ENCODE data around the gene AUNIP.

AUNIP gene

GRCh38 chr1:25858906-25859789 is at the start of gene AUNIP:
Gene AUNIP, minus strand, starts transcription at chr1:25859457. Its CDS starts 100 bp downstream, at chr1:25859357.
- no peaks in the 10 kb centered on the region for H3K9me3 Mint-ChIP-seq
- H3K27ac Mint-ChIP-seq: peak within 1 kb of the TSS; percentile 89
- H3K36me3 Mint-ChIP-seq: peaks cover 9% of the 10 kb centered on the region
- H3K4me1 Mint-ChIP-seq: peaks cover 24% of the 10 kb centered on the region
- no peaks in the 10 kb centered on the region for H3K27me3 Mint-ChIP-seq
- peak; percentile 94 for ATAC-seq
- peak within 1 kb of the TSS; percentile 75 for H3K4me3 Mint-ChIP-seq

DNA sequence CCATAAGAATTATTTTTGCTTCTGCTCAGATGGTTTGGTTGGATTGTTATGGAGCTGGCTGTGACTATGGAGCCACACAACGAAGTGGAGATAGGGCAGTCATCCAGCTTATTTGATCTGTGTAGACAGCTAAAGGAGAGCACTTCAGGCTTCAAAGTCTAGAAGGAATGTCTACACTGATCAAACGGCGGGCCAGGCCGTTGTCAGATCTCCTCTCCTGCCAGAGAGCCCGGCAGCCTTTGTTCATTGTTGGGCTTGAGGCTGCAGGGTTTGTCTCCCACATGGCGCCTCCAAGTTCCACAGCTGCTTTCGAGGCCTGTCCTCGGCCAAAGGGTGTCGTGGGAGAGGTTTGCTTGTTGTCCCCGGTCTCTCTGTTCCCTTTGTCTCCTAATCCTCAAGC is 49.8 kb upstream of the AUNIP start:
- H3K4me1 Mint-ChIP-seq: peaks cover 22% of the 10 kb centered on the region
- no peaks in the 10 kb centered on the region for H3K27me3 Mint-ChIP-seq
- H3K4me3 Mint-ChIP-seq: no peak overlapping the region
- H3K36me3 Mint-ChIP-seq: no peaks in the 10 kb centered on the region
- no peak overlapping the region for H3K27ac Mint-ChIP-seq
- no peak for ATAC-seq
- H3K9me3 Mint-ChIP-seq: no peaks in the 10 kb centered on the region

- H3K4me1 Mint-ChIP-seq: peaks cover 20% of the 10 kb centered on the region
- H3K36me3 Mint-ChIP-seq: no peaks in the 10 kb centered on the region
- no peak overlapping the region for H3K4me3 Mint-ChIP-seq
- no peak for ATAC-seq
- H3K27ac Mint-ChIP-seq: no peak overlapping the region
- no peaks in the 10 kb centered on the region for H3K27me3 Mint-ChIP-seq
- no peaks in the 10 kb centered on the region for H3K9me3 Mint-ChIP-seq
Measured at GRCh38 chr1:25908161-25908560, 48.9 kb upstream of the AUNIP start.

GRCh38 chr1:25907601-25908000 is 48.3 kb upstream of the AUNIP start:
- H3K27me3 Mint-ChIP-seq: no peaks in the 10 kb centered on the region
- peak overlapping the region; percentile 93 for H3K4me3 Mint-ChIP-seq

DNA sequence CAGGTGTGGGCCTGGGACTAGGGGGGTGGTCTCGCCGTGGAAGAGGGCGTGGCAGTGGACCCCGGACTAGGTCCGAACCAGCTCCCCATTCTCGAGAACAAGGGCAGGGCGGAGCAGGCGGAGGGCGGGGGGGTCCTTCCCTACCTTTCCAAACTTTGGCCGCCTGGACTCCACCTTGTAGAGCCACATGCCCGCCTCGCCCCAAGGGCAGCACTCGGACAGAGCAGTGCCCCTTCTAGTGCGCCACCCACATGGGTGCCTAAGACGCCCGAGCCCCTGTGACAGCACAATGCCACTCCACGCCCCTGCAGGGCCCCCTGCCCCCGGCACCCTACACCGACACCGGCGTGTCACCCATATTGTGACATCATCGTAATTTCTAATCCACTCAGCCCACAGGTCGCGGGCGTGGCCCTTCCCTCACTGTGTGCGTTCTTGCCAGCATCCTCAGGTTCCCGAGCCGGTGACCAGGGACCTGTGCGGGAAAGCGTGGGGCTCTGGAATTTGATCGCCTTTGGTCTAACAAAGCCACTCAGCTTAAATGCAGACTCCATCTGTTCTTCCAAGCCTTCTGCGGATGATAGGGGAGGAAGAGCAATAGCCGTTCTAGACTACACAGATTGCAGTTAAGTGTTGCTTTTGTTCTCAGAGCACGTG is 47.5 kb upstream of the AUNIP start:
- Mint-ChIP-seq H3K27ac (peak overlapping the region; percentile 80), H3K27me3 (no peaks in the 10 kb centered on the region), H3K4me3 (peak overlapping the region; percentile 93), H3K4me1 (peaks cover 20% of the 10 kb centered on the region), H3K36me3 (no peaks in the 10 kb centered on the region), H3K9me3 (no peaks in the 10 kb centered on the region)
- ATAC-seq: peak; percentile 1

More at GRCh38 chr1:25907601-25908000, 48.3 kb upstream of the AUNIP start:
- no peaks in the 10 kb centered on the region for H3K36me3 Mint-ChIP-seq
- peak overlapping the region; percentile 80 for H3K27ac Mint-ChIP-seq
- H3K9me3 Mint-ChIP-seq: no peaks in the 10 kb centered on the region
- no peak for ATAC-seq
- H3K4me1 Mint-ChIP-seq: peaks cover 20% of the 10 kb centered on the region

GRCh38 chr1:25905680-25906643 is 46.7 kb upstream of the AUNIP start, which contains the start of gene STMN1:
Gene STMN1, minus strand, starts transcription at chr1:25906419. Its CDS starts 1,743 bp downstream, at chr1:25904676.
- peaks cover 20% of the 10 kb centered on the region for H3K4me1 Mint-ChIP-seq
- H3K27ac Mint-ChIP-seq: peak within 1 kb of the TSS; percentile 80
- H3K36me3 Mint-ChIP-seq: peaks cover 7% of the 10 kb centered on the region
- no peaks in the 10 kb centered on the region for H3K27me3 Mint-ChIP-seq
- peak within 1 kb of the TSS; percentile 93 for H3K4me3 Mint-ChIP-seq
- ATAC-seq: peak; percentile 84
- no peaks in the 10 kb centered on the region for H3K9me3 Mint-ChIP-seq

DNA sequence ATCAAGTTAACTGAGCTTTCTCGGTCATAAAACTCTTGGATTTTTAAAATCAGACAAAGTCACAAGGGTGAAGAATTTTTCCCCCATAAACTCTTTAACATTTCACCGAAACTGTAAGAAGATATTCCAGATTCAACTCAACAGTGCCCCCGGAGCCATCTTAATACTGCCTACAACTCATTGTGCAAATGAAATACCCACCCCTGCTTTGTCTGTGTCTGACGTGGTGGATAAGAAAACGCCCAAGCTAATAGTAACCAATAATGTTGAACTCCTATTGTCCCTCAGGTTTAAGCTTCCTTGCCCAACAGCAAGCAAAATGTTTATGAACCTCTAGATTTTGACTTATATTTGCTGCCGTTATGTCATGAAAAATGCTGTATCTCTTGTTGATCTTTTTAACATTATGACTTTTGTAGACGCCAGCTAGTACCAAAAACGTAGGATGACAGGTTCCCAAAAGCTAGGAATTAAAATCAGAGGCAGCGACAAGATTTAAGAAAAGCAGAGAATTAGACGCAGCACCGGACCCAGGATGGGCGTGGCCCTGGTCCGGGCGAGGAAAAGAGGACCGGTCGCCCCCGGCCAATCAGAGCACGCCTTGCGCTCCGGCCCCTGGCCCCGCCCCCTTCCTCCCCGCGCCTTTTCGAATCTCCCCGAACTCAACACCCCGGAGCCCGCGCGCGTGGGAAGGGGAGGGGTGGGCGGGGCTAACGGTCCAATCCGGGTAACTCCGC is 45.9 kb upstream of the AUNIP start:
- H3K36me3 Mint-ChIP-seq: peaks cover 10% of the 10 kb centered on the region
- peak; percentile 92 for ATAC-seq
- H3K27ac Mint-ChIP-seq: peak overlapping the region; percentile 80
- H3K9me3 Mint-ChIP-seq: no peaks in the 10 kb centered on the region
- peak overlapping the region; percentile 93 for H3K4me3 Mint-ChIP-seq
- peaks cover 20% of the 10 kb centered on the region for H3K4me1 Mint-ChIP-seq
- H3K27me3 Mint-ChIP-seq: no peaks in the 10 kb centered on the region

DNA sequence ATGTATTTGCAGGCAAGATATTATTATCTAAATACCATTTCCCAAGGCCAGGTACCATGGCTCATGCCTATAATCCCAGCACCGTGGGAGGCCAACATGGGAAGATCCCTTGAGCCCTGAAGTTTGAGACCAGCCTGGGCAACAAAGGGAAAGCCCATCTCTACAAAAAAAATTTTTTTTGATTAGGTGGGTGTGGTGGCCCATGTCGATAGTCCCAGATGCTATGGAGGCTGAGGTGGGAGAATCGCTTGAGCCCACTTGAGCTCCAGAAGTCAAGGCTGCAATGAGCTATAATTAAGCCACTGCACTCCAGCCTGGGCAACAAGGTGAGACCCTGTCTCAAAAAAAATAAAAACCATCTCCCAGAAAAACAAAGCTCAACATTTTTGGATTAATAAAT is 44.7 kb upstream of the AUNIP start:
- peaks cover 20% of the 10 kb centered on the region for H3K4me1 Mint-ChIP-seq

GRCh38 chr1:25902462-25902861 is 43.2 kb upstream of the AUNIP start:
- H3K27me3 Mint-ChIP-seq: no peaks in the 10 kb centered on the region
- H3K27ac Mint-ChIP-seq: no peak overlapping the region
- H3K4me3 Mint-ChIP-seq: no peak overlapping the region
- peaks cover 19% of the 10 kb centered on the region for H3K4me1 Mint-ChIP-seq
- ATAC-seq: no peak
- no peaks in the 10 kb centered on the region for H3K9me3 Mint-ChIP-seq
- peaks cover 20% of the 10 kb centered on the region for H3K36me3 Mint-ChIP-seq

More for the DNA sequence above, 44.7 kb upstream of the AUNIP start:
- no peak overlapping the region for H3K27ac Mint-ChIP-seq
- H3K9me3 Mint-ChIP-seq: no peaks in the 10 kb centered on the region
- H3K36me3 Mint-ChIP-seq: peaks cover 10% of the 10 kb centered on the region
- ATAC-seq: no peak
- no peaks in the 10 kb centered on the region for H3K27me3 Mint-ChIP-seq
- H3K4me3 Mint-ChIP-seq: no peak overlapping the region

- Mint-ChIP-seq H3K27me3 (no peaks in the 10 kb centered on the region), H3K4me1 (peaks cover 16% of the 10 kb centered on the region), H3K36me3 (peaks cover 20% of the 10 kb centered on the region), H3K9me3 (no peaks in the 10 kb centered on the region), H3K4me3 (no peak overlapping the region), H3K27ac (no peak overlapping the region)
- ATAC-seq: no peak
Measured at GRCh38 chr1:25900219-25900618, 41.0 kb upstream of the AUNIP start.

DNA sequence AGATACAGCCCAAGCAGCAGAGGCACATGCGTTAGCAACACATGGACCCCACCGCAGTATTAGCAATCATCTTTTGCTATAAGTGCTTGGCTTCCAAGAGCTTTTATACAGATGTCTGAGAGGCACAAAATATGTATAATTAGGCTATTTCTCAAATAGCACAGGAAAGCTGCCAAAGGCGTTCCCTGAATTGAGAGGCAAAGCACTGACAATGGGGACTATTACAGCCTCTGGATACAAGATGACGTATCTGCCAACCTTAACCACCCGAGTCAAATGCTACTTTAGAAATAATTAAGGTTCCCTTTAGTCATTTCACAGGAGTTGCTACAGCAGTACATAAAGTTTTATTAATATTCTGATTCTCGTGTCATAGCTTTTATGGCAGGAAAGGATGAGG is 40.5 kb upstream of the AUNIP start:
- no peak overlapping the region for H3K27ac Mint-ChIP-seq

GRCh38 chr1:25898223-25899015 is 39.2 kb upstream of the AUNIP start:
- Mint-ChIP-seq H3K27ac (no peak overlapping the region), H3K27me3 (no peaks in the 10 kb centered on the region), H3K9me3 (no peaks in the 10 kb centered on the region), H3K4me3 (no peak overlapping the region), H3K4me1 (peaks cover 9% of the 10 kb centered on the region), H3K36me3 (peaks cover 20% of the 10 kb centered on the region)
- no peak for ATAC-seq

More for the DNA sequence above, 40.5 kb upstream of the AUNIP start:
- H3K27me3 Mint-ChIP-seq: no peaks in the 10 kb centered on the region
- peaks cover 20% of the 10 kb centered on the region for H3K36me3 Mint-ChIP-seq
- no peak for ATAC-seq
- peaks cover 15% of the 10 kb centered on the region for H3K4me1 Mint-ChIP-seq
- H3K9me3 Mint-ChIP-seq: no peaks in the 10 kb centered on the region
- H3K4me3 Mint-ChIP-seq: no peak overlapping the region

DNA sequence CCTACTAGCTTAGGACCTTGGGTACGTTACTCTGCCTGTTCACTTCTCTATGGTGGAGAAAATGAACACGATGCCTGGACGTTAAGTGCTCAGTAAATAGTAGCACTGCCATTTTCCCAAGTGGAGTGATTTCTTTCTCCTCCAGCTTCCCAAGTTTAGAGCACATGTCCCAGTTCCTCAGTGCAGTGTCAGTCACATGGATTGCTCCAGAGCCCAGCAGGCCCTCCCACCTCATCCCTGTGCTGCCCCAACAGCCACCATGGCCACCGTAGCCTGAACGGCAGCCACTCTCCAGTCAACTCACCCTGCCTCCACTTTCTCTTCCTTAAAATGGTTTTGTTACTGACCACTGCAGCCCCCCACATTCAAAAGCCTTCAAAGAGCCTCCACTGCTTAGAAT is 38.5 kb upstream of the AUNIP start:
- Mint-ChIP-seq H3K36me3 (peaks cover 20% of the 10 kb centered on the region), H3K4me3 (no peak overlapping the region), H3K27me3 (no peaks in the 10 kb centered on the region), H3K9me3 (no peaks in the 10 kb centered on the region), H3K4me1 (peaks cover 9% of the 10 kb centered on the region), H3K27ac (no peak overlapping the region)
- no peak for ATAC-seq

DNA sequence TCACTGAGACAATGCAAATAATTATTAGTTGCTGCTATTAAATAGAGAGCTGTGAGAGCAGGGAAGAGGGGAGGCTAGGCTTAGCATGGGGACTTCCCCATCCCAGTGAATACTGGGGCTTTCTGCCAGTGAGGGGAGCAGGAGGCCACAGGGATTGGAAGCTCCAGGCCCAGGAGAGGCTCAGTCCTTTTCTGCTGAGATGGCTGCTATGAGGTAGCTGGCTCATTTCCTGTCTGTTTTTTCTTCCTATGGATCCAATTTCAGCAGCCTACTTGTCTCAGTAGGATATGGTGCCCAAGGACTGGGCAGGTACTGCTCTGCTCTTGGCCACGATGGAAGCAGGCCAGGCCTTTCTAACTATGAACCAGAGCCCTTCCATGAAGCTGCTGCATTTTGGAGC is 37.0 kb upstream of the AUNIP start:
- Mint-ChIP-seq H3K9me3 (no peaks in the 10 kb centered on the region), H3K4me3 (no peak overlapping the region), H3K4me1 (peaks cover 9% of the 10 kb centered on the region), H3K27me3 (no peaks in the 10 kb centered on the region), H3K36me3 (peaks cover 16% of the 10 kb centered on the region), H3K27ac (no peak overlapping the region)
- ATAC-seq: no peak
